HepG2 (cell line): ENCODE data around the gene MBLAC1. TPM values are rescaled to one million over a fixed set of nuclear protein-coding genes. Genes with fewer than 3 reads are reported as not detected.

ENCODE experiments used
- ELK4 ChIP-seq: sonication (generic); formaldehyde crosslinking; IDR thresholded peaks from 2 replicates; pipeline ENCODE4 v1.9.0; 2021; ENCODE audit warnings: missing genetic modification reagents, borderline replicate concordance
- MAZ ChIP-seq, 2 experiments: sonication (generic) in 1 of 2; formaldehyde crosslinking in 1 of 2; IDR thresholded peaks; 2 replicates each; pipeline versions ENCODE4 v1.5.0 to v1.6.1; 2012 to 2020; ENCODE audit warnings: low read depth in 2 of 2, mild to moderate bottlenecking in 2 of 2, borderline replicate concordance in 1 of 2, improper control_type of control experiment in 1 of 2, low read length in 1 of 2, missing genetic modification reagents in 1 of 2, moderate library complexity in 1 of 2
- NCOA2 ChIP-seq: sonication (generic); formaldehyde crosslinking; IDR thresholded peaks from 2 replicates; pipeline ENCODE4 v1.8.0; 2022; ENCODE audit warnings: inconsistent platforms
- NRL ChIP-seq: sonication (generic); formaldehyde crosslinking; IDR thresholded peaks from 2 replicates; pipeline ENCODE4 v1.5.0; 2020; ENCODE audit warnings: missing genetic modification reagents, mild to moderate bottlenecking, moderate library complexity, borderline replicate concordance
- PBX2 ChIP-seq: IDR thresholded peaks from 2 replicates; pipeline ENCODE4 v1.6.1; 2016; ENCODE audit warnings: control low read depth
- RBAK ChIP-seq: sonication (generic); formaldehyde crosslinking; IDR thresholded peaks from 2 replicates; pipeline ENCODE4 v1.5.1; 2020; ENCODE audit warnings: mild to moderate bottlenecking, missing genetic modification reagents
- RBFOX2 ChIP-seq: fragments of 200-400 bp; formaldehyde crosslinking; IDR thresholded peaks from 2 replicates; pipeline ENCODE4 v1.6.1; 2017; ENCODE audit warnings: low read depth, mild to moderate bottlenecking, low read length
- YEATS4 ChIP-seq: sonication (generic); formaldehyde crosslinking; IDR thresholded peaks from 2 replicates; pipeline ENCODE4 v1.4.0; 2020; ENCODE audit warnings: missing genetic modification reagents, borderline replicate concordance
- ZBTB38 ChIP-seq: sonication (generic); formaldehyde crosslinking; IDR thresholded peaks from 2 replicates; pipeline ENCODE4 v1.5.1; 2020; ENCODE audit warnings: mild to moderate bottlenecking, missing genetic modification reagents
- ZFP36L1 ChIP-seq: sonication (generic); formaldehyde crosslinking; IDR thresholded peaks from 2 replicates; pipeline ENCODE4 v1.8.0; 2022; ENCODE audit warnings: mild to moderate bottlenecking, missing genetic modification reagents, moderate library complexity
- ZFP91 ChIP-seq: sonication (generic); formaldehyde crosslinking; IDR thresholded peaks from 2 replicates; pipeline ENCODE4 v1.9.0; 2022; ENCODE audit warnings: missing genetic modification reagents, mild to moderate bottlenecking, borderline replicate concordance
- ZNF510 ChIP-seq: sonication (generic); formaldehyde crosslinking; IDR thresholded peaks from 2 replicates; pipeline ENCODE4 v1.4.0; 2020; ENCODE audit warnings: low read depth, mild to moderate bottlenecking, missing genetic modification reagents
- ZNF557 ChIP-seq: sonication (generic); formaldehyde crosslinking; IDR thresholded peaks from 2 replicates; pipeline ENCODE4 v1.4.0; 2020; ENCODE audit warnings: missing genetic modification reagents
- ZNF720 ChIP-seq: sonication (generic); formaldehyde crosslinking; IDR thresholded peaks from 2 replicates; pipeline ENCODE4 v1.4.0; 2020; ENCODE audit warnings: missing genetic modification reagents
- ZNF775 ChIP-seq: sonication (generic); formaldehyde crosslinking; IDR thresholded peaks from 2 replicates; pipeline ENCODE4 v1.4.0; 2020; ENCODE audit warnings: missing genetic modification reagents, mild to moderate bottlenecking, moderate library complexity, borderline replicate concordance
- ZNF878 ChIP-seq: sonication (generic); formaldehyde crosslinking; IDR thresholded peaks from 2 replicates; pipeline ENCODE4 v1.8.1; 2023; ENCODE audit warnings: mild to moderate bottlenecking, missing genetic modification reagents, moderate library complexity
- ZSCAN21 ChIP-seq: sonication (generic); formaldehyde crosslinking; IDR thresholded peaks from 2 replicates; pipeline ENCODE4 v1.8.0; 2022; ENCODE audit warnings: mild to moderate bottlenecking, missing genetic modification reagents, moderate library complexity, borderline replicate concordance
- polyA plus RNA-seq, 8 experiments: library from polyadenylated mRNA; depleted of rRNA in 3 of 8; stranded (reverse) in 7 of 8; unstranded in 1 of 8; fragments of >200 nt; fragmentation: Illumina TruSeq in 4 of 8; extraction: Trizol in 4 of 8; gene quantifications; 2 replicates each; pipeline versions ENCODE4 v1.2.1 to v1.2.3, GENCODE V29; 2011 to 2016; ENCODE audit warnings: low read depth in 4 of 8, missing spikeins in 1 of 8, mixed read lengths in 1 of 8; ENCODE audit not compliant: insufficient read depth in 1 of 8
- total RNA-seq, 5 experiments: library from RNA; depleted of rRNA; stranded (reverse); fragments of >200 nt; fragmentation: Illumina TruSeq; extraction: Trizol; gene quantifications; 2 replicates each; pipeline ENCODE4 v1.2.3, GENCODE V29; 2016; ENCODE audit warnings: low read depth in 1 of 5
- TF ChIP-seq, protein P1 (sequence below): sonication (generic); formaldehyde crosslinking; IDR thresholded peaks from 2 replicates; pipeline ENCODE4 v1.4.0; 2020; ENCODE audit warnings: missing genetic modification reagents, borderline replicate concordance
- TF ChIP-seq, protein P2 (sequence below): sonication (generic); formaldehyde crosslinking; conservative IDR thresholded peaks from 2 replicates; pipeline ENCODE4 v1.5.0; 2020; ENCODE audit warnings: missing genetic modification reagents

MBLAC1 gene
- total and polyA plus RNA-seq, 2 of the 13 experiments (the other 11 are each of a cell fraction or from before 2014, with no cell fraction given), result 0.79 to 2.1 TPM

- TF ChIP-seq ZBTB38, result peak; percentile 68; the same call in 1 of the 2 replicates
- no peak for TF ChIP-seq NCOA2 (CRISPR knock-in tag)
- TF ChIP-seq MAZ (IDR thresholded peaks at IDR 0.05; ENCODE audit: borderline replicate concordance, low read depth, low read length), result peak; percentile 84; the same call in 1 of the 2 replicates
- peak; percentile 92 for TF ChIP-seq MAZ (CRISPR knock-in tag; IDR thresholded peaks at IDR 0.05; ENCODE audit: low read depth)
- no peak for TF ChIP-seq ZNF720 (CRISPR knock-in tag)
- TF ChIP-seq ZNF775 (CRISPR knock-in tag), result no peak
- TF ChIP-seq ZNF557 (CRISPR knock-in tag), result peak; percentile 89
- peak; percentile 93 for TF ChIP-seq YEATS4 (CRISPR knock-in tag)
- peak; percentile 82 for TF ChIP-seq RBFOX2
- TF ChIP-seq ELK4 (CRISPR knock-in tag), result no peak
- TF ChIP-seq, protein P1, sequence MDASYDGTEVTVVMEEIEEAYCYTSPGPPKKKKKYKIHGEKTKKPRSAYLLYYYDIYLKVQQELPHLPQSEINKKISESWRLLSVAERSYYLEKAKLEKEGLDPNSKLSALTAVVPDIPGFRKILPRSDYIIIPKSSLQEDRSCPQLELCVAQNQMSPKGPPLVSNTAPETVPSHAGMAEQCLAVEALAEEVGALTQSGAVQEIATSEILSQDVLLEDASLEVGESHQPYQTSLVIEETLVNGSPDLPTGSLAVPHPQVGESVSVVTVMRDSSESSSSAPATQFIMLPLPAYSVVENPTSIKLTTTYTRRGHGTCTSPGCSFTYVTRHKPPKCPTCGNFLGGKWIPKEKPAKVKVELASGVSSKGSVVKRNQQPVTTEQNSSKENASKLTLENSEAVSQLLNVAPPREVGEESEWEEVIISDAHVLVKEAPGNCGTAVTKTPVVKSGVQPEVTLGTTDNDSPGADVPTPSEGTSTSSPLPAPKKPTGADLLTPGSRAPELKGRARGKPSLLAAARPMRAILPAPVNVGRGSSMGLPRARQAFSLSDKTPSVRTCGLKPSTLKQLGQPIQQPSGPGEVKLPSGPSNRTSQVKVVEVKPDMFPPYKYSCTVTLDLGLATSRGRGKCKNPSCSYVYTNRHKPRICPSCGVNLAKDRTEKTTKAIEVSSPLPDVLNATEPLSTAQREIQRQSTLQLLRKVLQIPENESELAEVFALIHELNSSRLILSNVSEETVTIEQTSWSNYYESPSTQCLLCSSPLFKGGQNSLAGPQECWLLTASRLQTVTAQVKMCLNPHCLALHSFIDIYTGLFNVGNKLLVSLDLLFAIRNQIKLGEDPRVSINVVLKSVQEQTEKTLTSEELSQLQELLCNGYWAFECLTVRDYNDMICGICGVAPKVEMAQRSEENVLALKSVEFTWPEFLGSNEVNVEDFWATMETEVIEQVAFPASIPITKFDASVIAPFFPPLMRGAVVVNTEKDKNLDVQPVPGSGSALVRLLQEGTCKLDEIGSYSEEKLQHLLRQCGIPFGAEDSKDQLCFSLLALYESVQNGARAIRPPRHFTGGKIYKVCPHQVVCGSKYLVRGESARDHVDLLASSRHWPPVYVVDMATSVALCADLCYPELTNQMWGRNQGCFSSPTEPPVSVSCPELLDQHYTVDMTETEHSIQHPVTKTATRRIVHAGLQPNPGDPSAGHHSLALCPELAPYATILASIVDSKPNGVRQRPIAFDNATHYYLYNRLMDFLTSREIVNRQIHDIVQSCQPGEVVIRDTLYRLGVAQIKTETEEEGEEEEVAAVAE, result peak; percentile 66; the same call in 1 of the 2 replicates
- no peak for TF ChIP-seq PBX2 (CRISPR knock-in tag)
- TF ChIP-seq ZNF878 (CRISPR knock-in tag), result peak; percentile 95
- no peak; the same call in 1 of the 2 replicates for TF ChIP-seq ZFP91
- TF ChIP-seq RBAK, result no peak
- TF ChIP-seq, protein P2, sequence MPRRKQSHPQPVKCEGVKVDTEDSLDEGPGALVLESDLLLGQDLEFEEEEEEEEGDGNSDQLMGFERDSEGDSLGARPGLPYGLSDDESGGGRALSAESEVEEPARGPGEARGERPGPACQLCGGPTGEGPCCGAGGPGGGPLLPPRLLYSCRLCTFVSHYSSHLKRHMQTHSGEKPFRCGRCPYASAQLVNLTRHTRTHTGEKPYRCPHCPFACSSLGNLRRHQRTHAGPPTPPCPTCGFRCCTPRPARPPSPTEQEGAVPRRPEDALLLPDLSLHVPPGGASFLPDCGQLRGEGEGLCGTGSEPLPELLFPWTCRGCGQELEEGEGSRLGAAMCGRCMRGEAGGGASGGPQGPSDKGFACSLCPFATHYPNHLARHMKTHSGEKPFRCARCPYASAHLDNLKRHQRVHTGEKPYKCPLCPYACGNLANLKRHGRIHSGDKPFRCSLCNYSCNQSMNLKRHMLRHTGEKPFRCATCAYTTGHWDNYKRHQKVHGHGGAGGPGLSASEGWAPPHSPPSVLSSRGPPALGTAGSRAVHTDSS, result no peak
- TF ChIP-seq NRL (CRISPR knock-in tag), result no peak
- no peak; the same call in 1 of the 2 replicates for TF ChIP-seq ZSCAN21 (CRISPR knock-in tag)
- TF ChIP-seq ZFP36L1, result no peak
- 0 out of 2 replicates have a peak, but pooled peaks have one; percentile 81 for TF ChIP-seq ZNF510
These were observed 26.2 kb upstream of the MBLAC1 start (continued) for GRCh38 chr7:100100420-100101015.
